Activated naive CD8-positive, alpha-beta T cell treated with anti-CD3 and anti-CD28 coated beads, Interleukin-2, amount 50 U/mL, for 16 hours (primary cell): ENCODE data around the gene PRPF8.

ENCODE experiments used
- DNase-seq: peaks from one replicate; pipeline ENCODE4 v3.0.0-alpha.2; 2020; ENCODE audit warnings: low read depth, low spot score

The PRPF8 gene

DNA sequence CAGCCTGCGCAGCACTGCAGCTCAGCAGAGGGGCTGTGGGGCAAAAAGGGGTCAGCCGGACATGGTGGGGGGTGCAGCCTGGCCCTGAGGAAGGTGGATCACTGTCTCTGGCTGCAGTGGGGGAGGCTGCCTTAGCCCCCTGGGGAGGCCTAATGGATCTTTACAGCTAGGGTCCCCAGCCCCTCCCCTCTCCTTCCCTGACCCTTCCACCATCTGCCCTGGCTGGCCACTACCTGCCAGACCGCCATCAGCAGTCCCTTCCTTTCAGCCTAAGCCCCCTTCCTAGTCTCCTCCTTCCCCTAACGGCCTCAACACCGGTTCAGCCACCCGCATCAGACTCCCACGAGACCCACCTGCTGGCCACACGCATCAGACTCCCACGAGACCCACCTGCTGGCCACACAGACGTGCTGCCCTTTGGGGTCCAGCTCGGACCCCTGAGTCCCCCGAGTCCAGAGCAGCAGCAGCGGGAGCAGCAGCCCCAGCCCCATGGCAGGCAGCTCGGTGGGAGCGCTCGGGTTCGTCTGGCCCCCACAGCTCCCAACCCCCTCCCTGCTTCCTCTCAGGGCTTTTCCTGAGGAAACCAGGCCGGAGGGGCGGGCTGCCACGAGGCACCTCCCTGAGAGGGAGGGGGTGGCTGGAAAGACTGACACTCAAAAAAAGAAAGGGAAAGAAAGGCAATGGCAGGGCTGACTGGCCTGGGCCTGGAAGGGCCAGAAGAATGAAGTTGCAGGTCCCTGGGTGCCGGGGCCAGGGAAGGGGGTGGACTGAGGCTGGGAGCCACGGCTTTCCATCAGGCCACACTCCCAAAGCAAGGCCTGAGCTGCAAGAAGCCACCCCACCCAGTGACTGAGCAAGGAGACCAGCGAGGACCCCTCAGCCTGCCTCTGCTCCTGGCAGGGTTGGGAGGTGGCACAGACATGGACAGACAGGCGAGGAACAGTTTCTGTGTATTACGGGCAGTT lies 39.2 kb downstream of the PRPF8 start, which contains the start of gene SCARF1:
Gene SCARF1, minus strand, starts transcription at position 526 of the 965 bp plus-strand sequence. Its CDS starts 35 bp downstream, at position 491.
- DNase-seq, result no peak

DNA sequence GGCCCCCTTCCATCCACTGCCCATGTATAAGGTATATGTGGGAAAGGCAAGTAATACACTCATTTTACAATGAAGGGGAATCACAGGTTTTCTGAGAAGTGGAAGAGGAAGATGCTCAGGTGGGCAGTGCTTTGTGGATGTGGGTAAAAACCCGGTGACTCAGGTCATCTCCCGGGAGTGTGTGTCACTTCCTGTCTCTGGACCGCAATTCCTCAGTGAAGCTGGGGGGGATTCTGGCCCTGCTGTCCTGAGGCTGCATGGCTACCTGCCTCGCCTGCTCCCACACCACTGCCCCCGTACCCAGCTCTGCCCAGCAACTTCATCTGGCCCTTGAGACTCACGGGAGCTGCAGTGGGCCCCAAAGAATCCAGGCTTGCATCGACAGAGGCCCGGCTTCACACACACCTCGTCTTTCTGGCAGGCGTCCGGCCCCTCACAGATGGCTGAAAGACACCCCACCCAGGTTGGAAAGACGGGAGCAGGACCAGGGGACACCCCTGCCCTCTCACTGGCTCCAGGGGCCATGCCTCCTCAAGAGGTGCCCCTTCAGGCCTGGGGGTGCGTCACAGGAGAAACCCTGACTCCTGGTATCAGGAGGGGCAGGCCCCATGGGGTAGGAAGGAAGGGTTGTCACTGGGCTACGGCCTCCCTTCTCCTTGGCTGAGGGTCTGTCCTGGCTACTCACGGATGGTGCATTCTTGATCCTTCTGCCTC lies 40.0 kb downstream of the PRPF8 start:
- DNase-seq, result no peak

DNA sequence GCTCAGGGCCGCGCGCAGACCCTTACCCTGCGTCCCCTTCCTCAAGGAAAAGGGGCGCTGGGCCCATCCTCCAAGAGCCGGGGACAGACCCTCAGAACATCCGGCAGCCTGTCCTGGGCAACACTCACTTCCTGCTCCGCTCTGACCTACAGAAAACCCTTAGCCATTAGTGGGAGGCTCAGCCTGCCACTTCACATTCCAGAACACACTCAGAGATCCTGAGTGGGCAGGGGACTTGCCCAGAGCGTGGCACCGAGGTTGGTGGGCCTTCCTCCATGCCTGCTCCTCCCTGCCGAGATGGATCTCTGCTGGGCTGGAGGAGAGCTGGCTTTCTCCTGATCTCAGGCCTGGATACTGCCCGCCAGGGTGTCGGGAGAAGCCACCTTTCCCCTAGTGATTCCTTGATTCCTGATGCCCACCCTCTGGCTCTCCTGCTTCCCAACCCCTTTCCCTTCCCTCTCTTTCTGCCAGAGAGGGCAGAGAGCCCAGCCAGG lies 40.6 kb downstream of the PRPF8 start:
- DNase-seq, result no peak

DNA sequence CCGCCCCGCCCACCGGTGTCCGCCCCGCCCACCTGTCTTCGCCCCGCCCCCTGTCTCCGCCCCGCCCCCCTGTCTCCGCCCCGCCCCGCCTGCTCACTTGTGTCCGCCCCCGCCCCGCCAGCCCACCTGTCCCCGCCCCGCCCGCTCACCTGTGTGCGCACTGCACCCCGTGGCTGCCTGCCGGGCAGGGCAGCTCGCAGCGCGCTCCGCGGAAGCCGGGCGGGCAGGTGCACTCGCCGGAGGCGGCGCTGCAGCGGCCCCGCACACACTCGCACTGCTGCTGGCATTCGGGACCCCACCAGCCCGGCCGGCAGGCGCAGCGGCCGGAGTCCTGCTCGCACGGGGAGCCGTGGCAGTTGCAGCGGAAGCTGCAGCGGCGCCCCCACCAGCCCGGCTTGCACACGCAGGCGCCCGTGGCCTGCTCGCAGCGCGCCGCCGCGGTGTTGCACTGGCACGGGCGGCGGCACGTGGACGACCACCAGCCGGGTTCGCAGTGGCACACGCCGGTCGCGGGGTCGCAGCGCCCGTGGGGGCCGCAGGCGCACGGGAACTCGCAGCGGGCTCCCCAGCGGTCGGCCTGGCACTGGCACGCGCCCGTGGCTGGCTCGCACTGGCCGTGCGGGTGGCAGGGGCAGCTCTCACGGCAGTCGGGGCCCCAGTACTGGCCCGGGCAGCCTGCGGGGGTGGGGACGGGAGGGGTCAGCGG lies 41.2 kb downstream of the PRPF8 start:
- DNase-seq, result no peak

DNA sequence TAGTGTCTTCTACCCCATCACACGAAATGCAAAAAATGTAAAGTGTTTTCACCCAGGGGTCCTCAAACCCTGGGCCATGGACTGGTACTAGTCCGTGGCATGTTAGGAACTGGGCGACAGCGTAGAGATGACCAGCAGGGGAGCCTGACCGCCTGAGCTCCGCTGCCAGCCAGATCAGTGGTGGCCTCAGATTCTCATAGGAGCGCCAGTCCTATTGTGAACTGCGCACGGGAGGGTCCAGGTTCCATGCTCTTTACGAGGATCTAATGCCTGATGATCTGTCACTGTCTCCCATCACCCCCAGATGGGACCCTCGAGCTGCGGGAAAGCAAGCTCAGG lies 43.6 kb downstream of the PRPF8 start:
- DNase-seq, result no peak

DNA sequence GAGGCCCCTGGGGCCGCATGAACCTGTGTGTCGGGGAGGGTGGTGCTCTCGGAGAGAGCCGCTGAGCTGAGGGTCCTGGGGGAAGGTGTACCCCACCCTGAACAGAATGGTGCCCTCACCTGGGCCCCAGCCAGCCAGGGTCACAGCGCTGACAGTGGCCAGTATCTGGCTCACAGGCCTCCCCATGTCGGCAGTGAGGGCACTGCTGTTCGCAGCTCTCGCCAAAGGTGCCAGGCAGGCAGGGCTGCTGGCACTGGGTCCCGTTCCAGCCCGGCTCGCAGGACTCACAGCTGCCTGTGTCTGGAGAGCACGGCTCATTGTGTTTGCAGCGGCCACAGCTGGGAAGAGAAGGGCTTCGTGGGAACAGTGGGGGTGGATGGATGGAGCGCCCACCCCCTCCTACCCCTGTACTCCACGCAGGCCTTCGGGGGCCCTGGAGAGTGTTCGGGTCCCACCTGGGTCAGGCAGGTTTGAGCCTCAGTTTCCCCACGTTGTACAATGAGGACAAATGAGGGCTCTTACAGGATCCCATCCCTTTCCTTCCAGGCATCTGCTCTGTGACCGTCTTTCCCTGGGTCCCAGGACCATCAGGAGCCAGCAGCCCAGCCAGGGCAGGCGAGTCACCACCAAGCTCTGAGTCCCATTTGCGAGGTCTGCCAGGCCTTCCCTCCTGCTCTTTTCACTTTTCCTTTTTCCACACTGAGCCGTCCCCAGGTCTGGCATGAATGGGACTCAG lies 44.2 kb downstream of the PRPF8 start:
- DNase-seq, result no peak

DNA sequence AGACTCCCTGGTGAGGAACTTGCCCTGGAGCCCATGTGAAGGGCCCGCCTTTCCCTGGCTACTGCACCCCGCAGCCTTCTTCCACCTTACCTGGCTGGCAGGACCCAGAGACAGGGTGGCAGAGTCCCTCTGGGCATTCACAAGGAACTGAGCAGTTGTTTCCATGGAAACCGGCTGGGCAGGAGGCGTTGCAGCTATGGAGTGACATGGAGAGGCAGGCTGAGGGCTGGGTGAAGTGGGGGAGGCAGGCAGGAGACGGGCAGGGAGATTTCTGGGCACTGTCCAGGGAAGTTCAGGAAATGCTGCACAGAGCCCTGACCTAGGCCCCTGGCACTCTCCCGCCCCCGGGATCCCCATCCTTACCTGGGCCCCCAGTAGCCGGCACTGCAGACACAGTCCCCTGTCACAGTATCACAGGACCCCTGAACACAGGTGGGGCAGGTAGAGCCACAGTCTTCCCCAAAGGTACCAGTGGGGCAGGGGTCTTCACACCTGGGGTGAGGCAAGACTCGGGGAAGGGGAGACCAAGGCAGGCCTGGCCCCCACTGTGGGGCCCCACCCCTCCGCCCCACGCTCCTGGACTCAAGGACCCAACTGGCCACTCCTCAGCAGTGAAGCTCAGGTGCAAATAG lies 45.0 kb downstream of the PRPF8 start:
- no peak for DNase-seq

- no peak for DNase-seq
These were observed 45.9 kb downstream of the PRPF8 start for GRCh38 chr17:1638624-1639300.

- no peak for DNase-seq
These were observed 46.5 kb downstream of the PRPF8 start for GRCh38 chr17:1638171-1638590.

- DNase-seq, result no peak
These were observed 47.9 kb downstream of the PRPF8 start for GRCh38 chr17:1636732-1637285.

GRCh38 chr17:1635675-1636465 lies 48.8 kb downstream of the PRPF8 start:
- no peak for DNase-seq

DNA sequence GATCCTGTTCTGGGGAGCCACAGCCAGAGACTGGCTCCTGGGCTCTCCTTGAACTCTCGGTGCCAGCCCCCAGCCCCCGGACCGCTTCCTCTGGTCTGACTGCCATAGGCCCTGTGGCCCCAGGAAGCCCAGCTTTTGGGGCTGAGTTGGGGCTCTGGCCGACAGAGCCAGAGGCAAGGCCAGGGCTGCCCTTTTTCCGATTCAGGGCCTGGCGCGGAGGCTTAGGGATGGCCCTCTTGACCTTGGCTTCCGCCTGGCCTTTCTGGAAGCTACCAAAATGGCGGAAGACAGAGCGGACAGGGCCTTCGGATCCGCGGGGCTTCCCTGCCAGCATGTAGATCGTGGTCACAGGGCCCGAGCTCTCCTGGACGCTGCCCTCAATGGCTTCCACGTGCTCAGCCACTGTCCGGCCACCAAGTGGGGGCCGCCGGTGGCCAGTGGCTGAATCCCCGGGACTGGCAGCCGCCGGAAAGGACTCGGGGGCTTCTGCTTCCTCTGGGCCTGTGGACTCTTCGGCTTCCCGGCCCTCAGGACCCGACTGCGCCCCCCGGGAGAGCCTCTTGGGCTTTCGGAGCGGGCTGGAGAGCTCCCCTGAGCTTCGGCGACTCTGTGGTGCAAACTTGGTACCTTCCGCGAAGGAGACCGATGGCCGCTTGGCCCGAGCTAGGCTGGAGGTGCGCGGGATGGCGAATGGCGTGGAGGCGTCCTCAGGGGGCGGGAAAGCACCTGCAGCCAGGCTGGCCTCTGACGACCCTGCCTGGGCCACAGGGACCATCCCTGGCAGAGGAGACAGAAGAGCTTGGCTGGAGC lies 49.6 kb downstream of the PRPF8 start:
- DNase-seq, result no peak

- no peak for DNase-seq
These were observed 54.0 kb downstream of the PRPF8 start for GRCh38 chr17:1630662-1631061.

- peak; percentile 43 for DNase-seq
These were observed 55.0 kb downstream of the PRPF8 start for GRCh38 chr17:1629504-1630310.

GRCh38 chr17:1628856-1629503 lies 55.7 kb downstream of the PRPF8 start:
- DNase-seq, result peak; percentile 86

GRCh38 chr17:1627982-1628855 lies 56.4 kb downstream of the PRPF8 start, which contains the start of gene SLC43A2:
Gene SLC43A2, minus strand, starts transcription at chr17:1628834. Its CDS starts 960 bp downstream, at chr17:1627874.
- DNase-seq, result peak; percentile 51
